B cell (primary cell): ENCODE measurements around the gene SNF8.

Source experiments
- EZH2 ChIP-seq: IDR thresholded peaks from 2 replicates; pipeline ENCODE4 v1.6.1; 2012; ENCODE audit warnings: borderline replicate concordance, low read depth, mild to moderate bottlenecking, moderate library complexity, low read length; ENCODE audit not compliant: insufficient read depth, poor library complexity, severe bottlenecking
- TF ChIP-seq, protein P1 (sequence below): fragments of 200-600 bp; IDR thresholded peaks from one replicate; pipeline ENCODE4 v1.8.0; 2022; ENCODE audit warnings: antibody characterized with exemption, mild to moderate bottlenecking

DNA sequence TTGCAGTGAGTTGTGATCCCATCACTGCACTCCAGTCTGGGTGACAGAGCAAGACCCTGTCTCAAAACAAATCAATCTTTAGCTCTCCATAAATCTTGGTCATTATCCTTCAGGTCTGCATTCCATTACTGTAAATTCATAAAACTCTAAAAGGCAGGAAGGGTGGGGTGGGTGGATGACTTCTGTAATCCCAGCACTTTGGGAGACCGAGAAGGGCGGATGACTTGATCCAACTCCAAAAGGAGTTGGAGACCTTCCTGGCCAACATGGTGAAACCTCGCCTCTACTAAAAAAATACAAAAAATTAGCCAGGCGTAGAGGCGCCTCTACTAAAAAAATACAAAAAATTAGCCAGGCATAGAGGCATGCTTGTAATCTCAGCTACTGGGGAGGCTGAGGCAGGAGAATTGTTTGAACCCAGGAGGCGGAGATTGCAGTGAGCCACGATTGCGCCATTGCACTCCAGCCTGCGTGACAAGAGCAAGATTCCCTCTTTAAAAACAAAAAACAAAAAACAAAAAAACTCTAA is 38.6 kb downstream of the SNF8 start:
- TF ChIP-seq, protein P1, sequence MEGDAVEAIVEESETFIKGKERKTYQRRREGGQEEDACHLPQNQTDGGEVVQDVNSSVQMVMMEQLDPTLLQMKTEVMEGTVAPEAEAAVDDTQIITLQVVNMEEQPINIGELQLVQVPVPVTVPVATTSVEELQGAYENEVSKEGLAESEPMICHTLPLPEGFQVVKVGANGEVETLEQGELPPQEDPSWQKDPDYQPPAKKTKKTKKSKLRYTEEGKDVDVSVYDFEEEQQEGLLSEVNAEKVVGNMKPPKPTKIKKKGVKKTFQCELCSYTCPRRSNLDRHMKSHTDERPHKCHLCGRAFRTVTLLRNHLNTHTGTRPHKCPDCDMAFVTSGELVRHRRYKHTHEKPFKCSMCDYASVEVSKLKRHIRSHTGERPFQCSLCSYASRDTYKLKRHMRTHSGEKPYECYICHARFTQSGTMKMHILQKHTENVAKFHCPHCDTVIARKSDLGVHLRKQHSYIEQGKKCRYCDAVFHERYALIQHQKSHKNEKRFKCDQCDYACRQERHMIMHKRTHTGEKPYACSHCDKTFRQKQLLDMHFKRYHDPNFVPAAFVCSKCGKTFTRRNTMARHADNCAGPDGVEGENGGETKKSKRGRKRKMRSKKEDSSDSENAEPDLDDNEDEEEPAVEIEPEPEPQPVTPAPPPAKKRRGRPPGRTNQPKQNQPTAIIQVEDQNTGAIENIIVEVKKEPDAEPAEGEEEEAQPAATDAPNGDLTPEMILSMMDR = no peak
- TF ChIP-seq EZH2 = no peak
